GM12865 (cell line): Measurements from ENCODE around the gene MYO6.

Experiments used
- DNase-seq: peaks from one replicate; pipeline ENCODE4 v3.0.0; 2010; ENCODE audit warnings: low read depth
- H3K4me3 ChIP-seq: 2 replicates; pipeline ENCODE4 v1.5.1; 2011; ENCODE audit warnings: mild to moderate bottlenecking, low read depth, low read length, control low read depth
- TF ChIP-seq, protein P1 (sequence below): IDR thresholded peaks from 2 replicates; pipeline ENCODE4 v1.5.1; 2011; ENCODE audit warnings: low read length, control low read depth, low read depth, inconsistent platforms; ENCODE audit not compliant: insufficient read depth; ENCODE audit errors: missing control alignments

Gene MYO6

DNA sequence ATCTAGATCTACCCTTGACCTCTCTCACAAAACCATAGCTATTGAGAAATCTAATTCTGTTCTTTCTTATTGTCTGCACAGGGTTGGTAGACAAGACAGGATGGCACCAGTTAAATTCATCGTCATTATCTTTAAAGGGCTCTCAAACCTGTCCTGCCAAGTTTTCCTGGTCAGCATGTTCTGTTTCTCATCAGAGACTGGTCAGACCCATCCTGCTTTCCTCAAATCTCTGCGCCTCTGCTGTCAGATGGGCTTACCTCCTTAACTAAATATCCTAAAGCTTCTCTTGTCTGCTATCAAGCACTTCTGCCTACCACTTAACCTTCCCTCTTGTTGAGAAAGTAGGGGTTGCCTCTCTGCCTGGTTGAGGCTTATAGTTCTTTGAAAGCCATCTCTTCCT is 125.2 kb downstream of the MYO6 start:
- no peak overlapping the region for H3K4me3 ChIP-seq
- no peak for DNase-seq
- TF ChIP-seq, protein P1, sequence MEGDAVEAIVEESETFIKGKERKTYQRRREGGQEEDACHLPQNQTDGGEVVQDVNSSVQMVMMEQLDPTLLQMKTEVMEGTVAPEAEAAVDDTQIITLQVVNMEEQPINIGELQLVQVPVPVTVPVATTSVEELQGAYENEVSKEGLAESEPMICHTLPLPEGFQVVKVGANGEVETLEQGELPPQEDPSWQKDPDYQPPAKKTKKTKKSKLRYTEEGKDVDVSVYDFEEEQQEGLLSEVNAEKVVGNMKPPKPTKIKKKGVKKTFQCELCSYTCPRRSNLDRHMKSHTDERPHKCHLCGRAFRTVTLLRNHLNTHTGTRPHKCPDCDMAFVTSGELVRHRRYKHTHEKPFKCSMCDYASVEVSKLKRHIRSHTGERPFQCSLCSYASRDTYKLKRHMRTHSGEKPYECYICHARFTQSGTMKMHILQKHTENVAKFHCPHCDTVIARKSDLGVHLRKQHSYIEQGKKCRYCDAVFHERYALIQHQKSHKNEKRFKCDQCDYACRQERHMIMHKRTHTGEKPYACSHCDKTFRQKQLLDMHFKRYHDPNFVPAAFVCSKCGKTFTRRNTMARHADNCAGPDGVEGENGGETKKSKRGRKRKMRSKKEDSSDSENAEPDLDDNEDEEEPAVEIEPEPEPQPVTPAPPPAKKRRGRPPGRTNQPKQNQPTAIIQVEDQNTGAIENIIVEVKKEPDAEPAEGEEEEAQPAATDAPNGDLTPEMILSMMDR, result no peak

DNA sequence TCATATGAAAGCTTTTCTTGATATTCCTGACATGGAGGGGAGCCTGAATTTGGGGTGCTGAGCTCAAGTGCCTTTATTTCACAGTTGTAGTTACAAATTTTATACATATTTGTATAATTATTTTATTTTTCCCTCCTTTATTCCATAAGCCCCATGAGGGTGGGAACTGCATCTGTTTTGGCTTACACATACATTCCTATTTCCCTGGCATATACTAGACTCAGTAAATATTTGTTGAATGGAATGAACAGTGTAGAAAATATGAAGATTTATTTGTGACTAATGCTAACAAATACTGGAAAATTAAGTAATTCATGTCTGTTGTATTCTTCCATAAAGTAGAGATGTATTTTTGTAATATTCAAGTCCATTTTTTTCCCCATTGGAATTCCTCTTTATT is 127.1 kb downstream of the MYO6 start:
- no peak for DNase-seq
- no peak overlapping the region for H3K4me3 ChIP-seq
- TF ChIP-seq, protein P1, result no peak

DNA sequence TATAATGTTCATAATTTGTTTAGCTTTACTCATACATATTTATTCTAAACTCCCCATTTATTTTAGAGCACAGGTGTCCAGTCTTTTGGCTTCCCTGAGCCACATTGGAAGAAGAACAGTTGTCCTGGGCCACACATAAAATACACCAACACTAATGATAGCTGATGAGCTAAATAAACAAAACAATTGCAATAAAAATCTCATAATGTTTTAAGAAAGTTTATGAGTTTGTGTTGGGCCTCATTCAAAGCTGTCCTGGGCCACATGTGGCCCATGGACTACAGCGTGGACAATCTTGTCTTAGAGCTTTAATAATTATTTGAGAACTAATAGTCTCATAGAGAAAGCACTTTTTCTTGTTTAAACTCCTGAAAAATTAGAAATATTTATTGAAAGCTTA is 131.3 kb downstream of the MYO6 start:
- DNase-seq, result no peak
- TF ChIP-seq, protein P1, result no peak
- no peak overlapping the region for H3K4me3 ChIP-seq

DNA sequence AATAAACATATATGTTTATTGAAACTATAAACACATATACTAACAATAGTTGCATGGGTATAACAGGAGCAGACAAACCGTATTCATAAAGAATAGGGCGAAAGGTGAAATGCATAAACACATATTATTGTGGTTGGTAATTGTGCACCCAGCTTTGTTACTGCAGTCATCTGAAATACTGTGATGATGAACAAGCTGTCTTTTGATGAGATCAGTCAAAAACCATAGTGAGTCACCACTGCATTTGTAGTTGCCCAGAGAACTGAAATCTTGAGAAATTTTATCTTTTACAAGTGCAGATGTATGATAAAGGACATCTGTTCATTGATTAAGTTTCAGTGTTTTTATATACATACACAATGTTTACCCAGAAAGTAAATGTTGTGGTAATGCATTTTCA is 133.7 kb downstream of the MYO6 start:
- no peak for DNase-seq
- no peak overlapping the region for H3K4me3 ChIP-seq
- TF ChIP-seq, protein P1, result no peak

DNA sequence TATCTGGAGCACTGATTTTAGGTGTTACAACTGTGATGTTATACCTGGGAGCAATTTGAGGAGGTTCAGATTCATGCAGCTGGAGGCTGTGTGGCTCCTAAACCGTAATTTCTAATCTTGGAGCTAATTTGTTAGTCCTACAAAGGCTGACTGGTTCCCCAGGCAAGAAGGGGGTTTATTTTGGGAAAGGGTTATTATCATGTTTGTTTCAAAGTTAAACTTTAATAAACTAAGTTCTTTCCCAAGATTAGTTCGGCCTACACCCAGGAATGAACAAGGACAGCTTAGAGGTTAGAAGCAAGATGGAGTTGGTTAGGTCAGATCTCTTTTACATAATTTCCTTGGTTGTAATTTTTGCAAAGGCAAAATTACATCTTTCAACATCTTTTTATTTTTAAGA is 135.8 kb downstream of the MYO6 start:
- DNase-seq, result no peak
- TF ChIP-seq, protein P1, result no peak
- H3K4me3 ChIP-seq, result no peak overlapping the region

DNA sequence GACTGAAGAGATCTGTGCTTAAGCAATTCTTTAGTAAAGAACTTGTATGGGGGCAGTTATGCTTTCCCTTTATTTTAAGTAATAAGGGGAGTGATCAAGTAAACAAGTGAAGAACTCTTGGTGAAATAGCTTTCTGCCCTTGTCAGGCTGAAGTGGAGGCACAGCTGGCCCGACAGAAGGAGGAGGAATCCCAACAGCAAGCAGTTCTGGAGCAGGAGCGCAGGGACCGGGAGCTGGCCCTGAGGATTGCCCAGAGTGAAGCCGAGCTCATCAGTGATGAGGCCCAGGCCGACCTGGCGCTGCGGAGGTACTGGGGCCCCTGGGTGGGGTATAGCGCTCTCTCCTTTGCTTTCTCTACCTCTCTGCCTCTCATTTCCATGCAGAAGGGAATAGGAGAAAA is 143.3 kb downstream of the MYO6 start:
- TF ChIP-seq, protein P1, result no peak
- H3K4me3 ChIP-seq, result no peak overlapping the region
- no peak for DNase-seq

DNA sequence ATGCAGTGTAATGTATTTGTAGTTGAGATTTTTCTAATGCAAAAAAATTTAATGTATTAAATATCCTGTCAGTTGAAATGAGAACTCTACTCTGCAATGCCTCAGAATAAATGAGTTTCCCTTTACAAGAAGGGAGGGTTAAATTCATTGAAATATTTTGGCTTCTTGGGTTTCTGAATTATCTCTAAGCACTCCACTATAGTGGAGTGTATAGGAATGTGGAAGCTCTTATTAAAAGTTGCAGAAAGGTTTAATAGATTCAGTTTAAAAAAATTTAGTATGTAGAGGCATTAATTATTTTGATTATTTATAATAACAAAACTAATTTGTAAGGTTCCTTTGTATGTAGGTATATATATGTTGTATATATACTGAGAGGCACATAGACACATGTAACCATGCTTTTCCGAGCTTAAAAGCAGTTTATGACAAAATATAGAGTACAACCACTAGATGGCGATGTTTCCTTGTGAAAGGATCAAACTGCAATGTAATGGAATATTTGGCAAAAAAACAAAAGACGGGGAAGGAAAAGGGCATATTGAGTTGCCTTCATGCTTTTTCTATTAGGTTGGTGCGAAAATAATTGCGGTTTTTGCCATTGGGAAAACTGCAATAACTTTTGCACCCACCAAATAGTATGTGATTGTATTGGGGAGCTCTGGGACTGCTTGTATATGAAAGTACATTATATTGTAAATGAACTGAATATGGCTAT is 144.2 kb downstream of the MYO6 start:
- peak; percentile 60 for DNase-seq
- H3K4me3 ChIP-seq, result no peak overlapping the region
- TF ChIP-seq, protein P1, result peak; percentile 51
